NCI-H2227 (cell line): ENCODE measurements around the gene DYNC2LI1.

Source experiments
- DNase-seq: peaks from one replicate; lab custom pipeline; 2025; ENCODE audit not compliant: unreplicated experiment; lab: John Stamatoyannopoulos, UW

The DYNC2LI1 gene

DNA sequence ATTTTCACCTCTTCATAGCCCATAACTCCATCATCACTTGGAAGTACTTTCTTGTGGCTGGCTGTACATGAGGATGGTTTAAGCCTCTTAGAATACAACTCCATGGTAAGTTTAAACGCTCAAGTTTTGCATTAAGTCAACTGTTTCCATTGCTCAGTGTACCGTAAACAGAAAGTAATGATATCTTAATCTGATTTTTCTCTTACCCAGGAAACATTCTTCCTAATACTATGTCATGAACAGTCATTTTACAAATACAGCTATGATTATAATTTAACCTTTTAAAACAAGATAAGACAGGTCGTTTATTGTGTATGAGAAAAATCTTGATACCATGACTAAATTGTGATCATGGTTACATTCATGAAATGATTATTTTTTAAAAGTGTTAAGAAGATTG lies 11.6 kb upstream of the DYNC2LI1 start:
- no peak for DNase-seq

DNA sequence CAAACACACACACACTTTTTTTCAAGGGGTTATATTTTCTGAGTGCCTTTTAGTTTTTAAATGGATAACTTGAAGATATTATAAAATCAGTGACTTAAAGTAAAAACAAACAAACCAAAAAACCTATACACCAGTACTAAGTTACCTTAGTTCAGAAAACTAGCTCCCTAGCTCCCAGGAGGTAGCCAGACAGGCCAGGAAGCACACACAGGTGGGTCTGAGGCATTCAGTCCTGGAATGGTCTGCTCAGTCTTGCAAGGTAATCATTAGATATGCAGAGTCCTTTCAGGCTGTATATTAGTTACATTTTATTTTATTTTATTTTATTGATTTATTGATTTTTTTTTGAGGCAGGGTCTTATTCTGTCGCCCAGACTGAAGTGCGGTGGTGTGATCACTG lies 10.7 kb upstream of the DYNC2LI1 start:
- no peak for DNase-seq

DNA sequence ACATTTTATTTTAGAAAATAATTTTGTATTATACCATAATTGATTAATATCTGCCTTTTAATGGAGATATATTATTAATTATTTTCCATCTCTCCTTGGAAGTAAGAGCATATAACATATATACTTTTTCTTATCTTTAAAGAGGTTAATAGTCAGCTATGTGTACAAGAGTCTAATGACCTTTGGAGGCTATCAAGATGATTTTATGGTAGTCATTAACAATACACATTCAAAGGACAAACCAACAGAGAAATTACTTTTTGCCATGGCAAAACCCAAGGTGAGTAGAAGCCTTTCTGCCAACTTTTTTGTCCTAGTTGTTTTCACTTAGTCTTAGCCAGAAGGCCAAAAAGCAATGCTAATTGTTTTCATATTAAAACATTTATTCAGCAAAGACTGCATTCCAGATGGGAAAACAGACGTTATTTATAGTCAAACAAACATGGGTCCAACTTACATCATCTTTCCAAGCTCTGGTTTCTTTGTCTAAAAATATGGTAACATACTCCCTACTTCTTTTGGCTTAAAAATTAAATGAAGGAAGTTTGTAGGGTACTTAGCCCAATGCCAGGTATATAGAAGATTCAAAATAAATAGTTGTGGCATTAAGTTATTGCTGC lies 9.6 kb upstream of the DYNC2LI1 start:
- DNase-seq: no peak

- DNase-seq: no peak
Observed at GRCh38 chr2:43766006-43766405, 7.8 kb upstream of the DYNC2LI1 start.

DNA sequence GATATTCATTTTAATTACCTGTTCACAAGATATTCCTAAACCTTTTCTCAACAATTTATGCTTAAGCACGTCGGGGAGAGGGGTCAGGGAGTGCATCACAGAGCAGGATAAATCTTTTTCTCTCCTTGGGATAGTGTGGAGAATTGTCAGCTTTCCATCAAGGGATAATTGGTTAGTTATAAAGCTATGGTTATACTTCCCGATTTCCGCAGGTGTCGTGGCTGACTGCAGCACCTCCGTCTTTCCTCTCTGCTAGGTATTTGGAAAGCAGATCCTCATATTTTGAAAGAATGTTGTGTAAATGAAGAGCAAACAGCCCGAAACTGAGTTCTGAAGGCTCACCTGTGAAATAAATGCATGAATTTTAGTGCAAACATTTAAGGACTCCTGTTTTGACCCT lies 778 bp downstream of the DYNC2LI1 start:
- DNase-seq: no peak

GRCh38 chr2:43776324-43776723 lies 2.5 kb downstream of the DYNC2LI1 start:
- no peak for DNase-seq

DNA sequence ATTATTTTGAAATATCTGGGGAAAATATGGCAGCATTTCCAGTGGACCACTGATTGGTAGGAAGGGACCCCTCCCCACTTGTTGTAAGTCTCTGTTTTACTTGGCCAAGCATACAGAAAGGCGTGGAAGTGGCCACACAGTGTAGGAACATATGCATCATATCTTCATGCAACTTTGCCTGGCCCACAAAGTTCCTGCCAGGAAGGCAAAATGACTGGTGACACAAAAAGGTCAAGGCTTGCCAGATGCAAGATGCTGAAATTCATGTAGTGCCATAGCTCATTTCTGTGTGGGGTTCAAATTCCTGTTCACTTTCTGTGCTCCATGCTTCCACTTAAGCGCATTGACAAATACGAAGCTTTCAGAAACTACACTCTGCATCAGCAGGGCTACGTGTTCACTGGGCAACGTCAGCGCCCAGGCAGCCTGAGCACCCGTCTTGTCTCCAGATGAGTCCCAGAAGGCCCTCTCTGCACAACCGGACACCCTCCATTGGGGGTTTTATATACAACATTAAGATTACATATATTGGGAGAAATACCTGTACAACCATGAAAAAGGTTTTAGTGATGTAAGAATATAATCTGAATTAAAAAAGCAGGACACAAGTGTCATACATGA lies 3.6 kb downstream of the DYNC2LI1 start:
- no peak for DNase-seq

DNA sequence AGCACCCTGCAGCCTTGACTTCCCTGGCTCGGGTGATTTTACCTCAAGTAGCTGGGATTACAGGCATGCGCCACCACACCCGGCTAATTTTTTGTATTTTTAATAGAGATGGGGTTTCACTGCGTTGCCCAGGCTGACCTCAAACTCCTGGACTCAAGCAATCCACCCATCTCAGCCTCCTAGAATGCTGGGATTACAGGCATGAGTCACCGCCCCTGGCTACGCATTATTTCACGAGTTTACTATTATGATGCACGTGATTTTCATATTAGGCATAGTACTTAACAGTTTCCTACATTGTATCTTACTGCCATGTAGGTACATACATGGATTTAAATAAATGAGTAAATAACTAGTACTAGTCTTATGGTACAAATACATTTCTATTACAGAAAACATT lies 4.4 kb downstream of the DYNC2LI1 start:
- DNase-seq: no peak

DNA sequence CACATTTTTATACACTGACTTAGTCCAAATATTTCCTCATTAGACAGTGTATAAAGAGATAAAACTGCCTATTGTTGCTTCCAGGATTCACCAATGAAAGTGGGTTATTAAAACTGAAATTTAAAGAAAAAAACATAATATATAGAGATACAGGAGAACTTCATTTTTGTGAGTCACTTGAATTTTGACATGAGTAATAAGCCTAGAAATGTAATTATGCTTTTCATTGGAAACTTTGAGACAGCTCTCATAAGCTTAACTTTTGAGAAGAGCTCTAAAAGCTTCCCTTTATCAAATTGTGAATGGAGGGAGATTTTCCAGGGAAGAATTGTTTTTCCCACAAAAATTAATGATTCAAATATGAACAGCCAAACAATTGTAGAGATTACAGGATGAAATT lies 14.1 kb downstream of the DYNC2LI1 start:
- no peak for DNase-seq

- no peak for DNase-seq
Observed at GRCh38 chr2:43788646-43789045, 14.8 kb downstream of the DYNC2LI1 start.

- DNase-seq: no peak
Observed at GRCh38 chr2:43790147-43790546, 16.3 kb downstream of the DYNC2LI1 start.

- DNase-seq: no peak
Observed at GRCh38 chr2:43791035-43791765, 17.4 kb downstream of the DYNC2LI1 start.

DNA sequence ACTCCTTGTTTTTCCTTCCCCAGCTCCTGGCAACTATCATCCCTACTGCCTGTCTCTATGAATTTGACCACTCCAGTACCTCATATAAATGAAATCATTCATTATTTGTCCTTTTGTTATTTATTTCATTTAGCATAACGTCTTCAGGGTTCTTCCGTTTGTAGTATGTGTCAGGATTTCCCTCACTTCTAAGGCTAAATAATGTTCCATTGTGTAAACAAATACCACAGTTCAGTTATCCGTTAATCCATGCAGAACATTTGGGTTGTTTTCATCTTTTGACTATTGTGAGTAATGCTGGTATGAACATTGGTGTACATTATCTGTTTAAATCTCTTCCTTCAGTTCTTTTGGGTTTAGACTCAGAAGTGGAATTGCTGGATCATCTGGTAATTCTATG lies 18.8 kb downstream of the DYNC2LI1 start:
- DNase-seq: no peak

GRCh38 chr2:43794956-43795355 lies 21.1 kb downstream of the DYNC2LI1 start:
- no peak for DNase-seq

DNA sequence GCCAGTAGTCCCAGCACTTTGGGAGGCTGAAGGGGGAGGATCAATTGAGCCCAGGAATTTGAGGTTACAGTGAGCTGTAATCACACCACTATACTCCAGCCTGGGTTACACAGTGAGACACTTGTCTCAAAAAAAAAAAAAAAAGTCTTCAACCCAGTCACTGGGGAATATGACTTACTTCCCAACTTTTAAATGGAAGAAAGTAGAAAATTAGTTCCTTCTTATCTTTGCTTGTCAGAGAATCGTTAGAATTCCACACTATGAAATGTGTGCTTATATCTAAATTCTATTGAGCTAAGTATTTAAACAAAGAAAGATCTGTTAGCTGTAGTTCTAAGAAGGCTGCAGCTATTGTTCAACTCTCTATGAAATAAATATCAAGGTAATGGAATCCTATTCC lies 22.4 kb downstream of the DYNC2LI1 start:
- DNase-seq: no peak

GRCh38 chr2:43798300-43798699 lies 24.5 kb downstream of the DYNC2LI1 start:
- DNase-seq: no peak

GRCh38 chr2:43800894-43801293 lies 27.1 kb downstream of the DYNC2LI1 start:
- no peak for DNase-seq

DNA sequence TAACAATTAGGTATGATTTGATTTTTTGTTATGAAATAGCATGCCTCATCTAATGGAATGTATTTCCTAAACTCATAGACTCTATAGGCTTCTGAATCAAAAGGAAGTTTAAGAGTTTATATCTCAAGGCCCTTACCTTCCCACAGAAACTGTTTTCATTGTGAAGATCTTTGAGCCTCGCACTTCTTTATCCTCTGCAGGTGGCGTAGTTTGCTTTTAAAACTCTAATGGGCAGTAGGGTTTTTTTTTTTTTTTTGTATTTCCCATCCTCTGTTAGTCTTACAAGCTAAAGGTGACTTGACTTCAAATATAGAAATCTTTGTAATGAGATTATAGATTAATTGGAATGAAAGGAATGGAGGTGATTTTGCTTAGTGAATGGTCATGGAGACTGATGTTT lies 28.3 kb downstream of the DYNC2LI1 start:
- DNase-seq: no peak

GRCh38 chr2:43803113-43803512 lies 29.3 kb downstream of the DYNC2LI1 start:
- DNase-seq: no peak

GRCh38 chr2:43806719-43807031 lies 32.8 kb downstream of the DYNC2LI1 start:
- DNase-seq: no peak

GRCh38 chr2:43810452-43810851 lies 36.6 kb downstream of the DYNC2LI1 start:
- DNase-seq: no peak

- no peak for DNase-seq
Observed at GRCh38 chr2:43810888-43811287, 37.0 kb downstream of the DYNC2LI1 start.

GRCh38 chr2:43812006-43812405 lies 38.2 kb downstream of the DYNC2LI1 start:
- DNase-seq: no peak
